Measurements from ENCODE around the gene PEX11A.

DNA sequence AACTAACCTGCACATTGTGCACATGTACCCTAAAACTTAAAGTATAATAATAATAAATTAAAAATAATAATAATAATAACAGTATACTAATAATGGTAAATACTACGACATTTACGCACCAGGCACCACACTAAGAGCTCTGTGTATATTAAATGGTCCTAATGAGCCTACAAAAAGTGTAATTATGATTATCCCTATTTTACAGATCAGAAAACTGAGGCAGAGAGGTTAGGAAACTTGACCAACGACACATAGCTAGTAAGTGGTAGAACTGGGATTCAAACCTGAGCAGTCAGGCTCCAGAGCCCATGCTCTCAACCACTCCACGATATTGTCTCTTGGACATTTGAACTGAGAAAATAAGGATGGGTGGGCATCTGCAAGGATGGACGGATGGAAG, 50.3 kb downstream of the PEX11A start:
- TF ChIP-seq, protein P1, sequence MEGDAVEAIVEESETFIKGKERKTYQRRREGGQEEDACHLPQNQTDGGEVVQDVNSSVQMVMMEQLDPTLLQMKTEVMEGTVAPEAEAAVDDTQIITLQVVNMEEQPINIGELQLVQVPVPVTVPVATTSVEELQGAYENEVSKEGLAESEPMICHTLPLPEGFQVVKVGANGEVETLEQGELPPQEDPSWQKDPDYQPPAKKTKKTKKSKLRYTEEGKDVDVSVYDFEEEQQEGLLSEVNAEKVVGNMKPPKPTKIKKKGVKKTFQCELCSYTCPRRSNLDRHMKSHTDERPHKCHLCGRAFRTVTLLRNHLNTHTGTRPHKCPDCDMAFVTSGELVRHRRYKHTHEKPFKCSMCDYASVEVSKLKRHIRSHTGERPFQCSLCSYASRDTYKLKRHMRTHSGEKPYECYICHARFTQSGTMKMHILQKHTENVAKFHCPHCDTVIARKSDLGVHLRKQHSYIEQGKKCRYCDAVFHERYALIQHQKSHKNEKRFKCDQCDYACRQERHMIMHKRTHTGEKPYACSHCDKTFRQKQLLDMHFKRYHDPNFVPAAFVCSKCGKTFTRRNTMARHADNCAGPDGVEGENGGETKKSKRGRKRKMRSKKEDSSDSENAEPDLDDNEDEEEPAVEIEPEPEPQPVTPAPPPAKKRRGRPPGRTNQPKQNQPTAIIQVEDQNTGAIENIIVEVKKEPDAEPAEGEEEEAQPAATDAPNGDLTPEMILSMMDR (IDR thresholded peaks at IDR 0.05): no peak
- no peak for TF ChIP-seq POLR2A (IDR thresholded peaks at IDR 0.05)

Measured in breast epithelium (tissue), 3 donors.